HG03354 (cell line): ENCODE measurements around the gene RNF220.
"Not testable (repeated sequence)": the region's sequence is repeated elsewhere in the genome, so short reads cannot be mapped to it uniquely, and the experiment has no call there.

Experiments used
- ATAC-seq: cut with Tn5 transposase; IDR thresholded peaks from one replicate; pipeline ENCODE4 v1.9.1; 2021; ENCODE audit warnings: mild to moderate bottlenecking; ENCODE audit not compliant: unreplicated experiment, poor library complexity, severe bottlenecking

Gene RNF220

GRCh38 chr1:44660176-44660575 is 255.1 kb downstream of the RNF220 start:
- ATAC-seq: no peak

- no peak for ATAC-seq
Measured at GRCh38 chr1:44661781-44662682, 257.0 kb downstream of the RNF220 start.

GRCh38 chr1:44662683-44663030 is 257.6 kb downstream of the RNF220 start:
- ATAC-seq: no peak

- no peak for ATAC-seq
Measured at GRCh38 chr1:44663417-44663816, 258.4 kb downstream of the RNF220 start.

GRCh38 chr1:44664730-44665370 is 259.8 kb downstream of the RNF220 start:
- no peak for ATAC-seq

GRCh38 chr1:44666719-44667118 is 261.7 kb downstream of the RNF220 start:
- not testable (repeated sequence) for ATAC-seq

GRCh38 chr1:44670751-44671640 is 265.9 kb downstream of the RNF220 start:
- no peak for ATAC-seq

GRCh38 chr1:44672254-44672955 is 267.4 kb downstream of the RNF220 start:
- no peak for ATAC-seq

- no peak for ATAC-seq
Measured at GRCh38 chr1:44672961-44673674, 268.1 kb downstream of the RNF220 start.

- peak; percentile 6 for ATAC-seq
Measured at GRCh38 chr1:44673675-44674112, 268.6 kb downstream of the RNF220 start.

- ATAC-seq: peak; percentile 93
Measured at GRCh38 chr1:44674113-44675000, 269.3 kb downstream of the RNF220 start, which contains the start of the genes ARMH1 and TMEM53. Gene ARMH1, plus strand, starts transcription at chr1:44674714. Its CDS starts 14,984 bp downstream, at chr1:44689698. Gene TMEM53, minus strand, starts transcription at chr1:44674481. Its CDS starts 90 bp downstream, at chr1:44674391.

GRCh38 chr1:44675186-44675585 is 270.1 kb downstream of the RNF220 start:
- no peak for ATAC-seq

GRCh38 chr1:44676484-44677200 is 271.6 kb downstream of the RNF220 start:
- ATAC-seq: no peak

- ATAC-seq: no peak
Measured at GRCh38 chr1:44677201-44677766, 272.2 kb downstream of the RNF220 start.

- ATAC-seq: no peak
Measured at GRCh38 chr1:44678120-44678519, 273.1 kb downstream of the RNF220 start.

GRCh38 chr1:44678626-44679025 is 273.6 kb downstream of the RNF220 start:
- no peak for ATAC-seq

- no peak for ATAC-seq
Measured at GRCh38 chr1:44679468-44679867, 274.4 kb downstream of the RNF220 start.
